Psoas muscle (tissue), 8 donors: ENCODE results near the gene C10orf71. TPM values are rescaled to one million over a fixed set of nuclear protein-coding genes. Genes with fewer than 3 reads are reported as not detected.

Experiments
- ATAC-seq, 4 donors: fragments of 200-7000 bp; cut with Tn5 transposase; one replicate each; pipeline ENCODE4 v1.9.1; 2020; ENCODE audit warnings: moderate library complexity in 3 of 4, mild to moderate bottlenecking in 2 of 4
- DNase-seq, 2 donors: peaks; one replicate each; pipeline ENCODE4 v3.0.0-alpha.2; 2020
- H3K27ac ChIP-seq: fragments of 200-600 bp; one replicate; pipeline ENCODE4 v1.8.0; 2022
- H3K27me3 ChIP-seq, 3 donors: fragments of 200-600 bp in 1 of 3; one replicate each; pipeline versions ENCODE4 v1.6.1 to v1.8.0; 2013 to 2022; ENCODE audit warnings: low read length in 2 of 3, mild to moderate bottlenecking in 2 of 3, moderate library complexity in 1 of 3; ENCODE audit not compliant: insufficient read depth in 3 of 3
- H3K36me3 ChIP-seq, 2 donors: fragments of 200-600 bp in 1 of 2; one replicate each; pipeline versions ENCODE4 v1.6.1 to v1.8.0; 2013 to 2022; ENCODE audit warnings: low read depth in 1 of 2, mild to moderate bottlenecking in 1 of 2, moderate library complexity in 1 of 2; ENCODE audit not compliant: insufficient read depth in 1 of 2
- H3K4me1 ChIP-seq: fragments of 200-600 bp; one replicate; pipeline ENCODE4 v1.8.0; 2022
- H3K4me3 ChIP-seq: fragments of 200-600 bp; one replicate; pipeline ENCODE4 v1.8.0; 2022; ENCODE audit warnings: mild to moderate bottlenecking
- H3K9me3 ChIP-seq: fragments of 200-600 bp; one replicate; pipeline ENCODE4 v1.8.0; 2022
- CTCF ChIP-seq: fragments of 200-600 bp; IDR thresholded peaks from one replicate; pipeline ENCODE4 v1.8.0; 2022; ENCODE audit warnings: antibody characterized with exemption
- WGBS, 3 donors: extraction: QIAGEN DNeasy Blood & Tissue Kit; methylation state at CpG; one replicate each; pipeline versions ENCODE4 v1.1.6 to v1.1.7; 2013; 5-methylcytosine and 5-hydroxymethylcytosine counted together
- intact Hi-C, 2 donors: fragments of 100-400 bp; cut with DNase I; formaldehyde crosslinking; loops; one replicate each; pipeline versions ENCODE4 v1.11.0 to v1.14.2; 2022
- polyA plus RNA-seq, 3 donors: library from polyadenylated mRNA; stranded (reverse); fragments of 200-250 nt; gene quantifications; one replicate each; pipeline ENCODE4 v1.2.3, GENCODE V29; 2013
- total RNA-seq, 4 donors: library from RNA; stranded (reverse); fragmentation: NEBNext Ultra II Directional in 2 of 4; extraction: Animal tissue kit (Norgen Biotek cat#: 25700) in 2 of 4; gene quantifications; one replicate each; pipeline versions ENCODE4 v1.2.1 to v1.2.4, GENCODE V29; 2021 to 2023
- donor health status: healthy with polysubstance abuse.
- donor health status: DM: no; HTN: no; CAD: no; lungs with moderate emphysema.
- donor health status: Bipolar disorder and iron deficiency.
- donor health status: healthy.
- donor health status: DM: yes; HTN: yes; CAD: no.
- donor health status: DM: no; HTN: no; CAD: no.
- donor health status: DM: no; HTN: no; CAD: no.
- donor health status: DM: yes; HTN: yes; CAD: no.

The C10orf71 gene
- total and polyA plus RNA-seq, 7 donors: 4.2 to 356 (median 83.8) TPM

GRCh38 chr10:49303711-49304110 lies 4.7 kb downstream of the C10orf71 start:
- WGBS, 3 donors: 64 to 91% (median 83%) methylated on average over 1 of the region's 1 CpG
- Histone ChIP-seq H3K4me1 (peaks cover 48% of the 10 kb centered on the region), H3K27ac (peak overlapping the region; percentile 99), H3K9me3 (no peaks in the 10 kb centered on the region), H3K36me3 (peaks cover 0 to 42% of the 10 kb centered on the region in 2 donors), H3K4me3 (peak overlapping the region; percentile 17), H3K27me3 (no peaks in the 10 kb centered on the region)
- ATAC-seq (no peak), DNase-seq (no peak)
- no peak for TF ChIP-seq CTCF
- intact Hi-C loops: loop anchor here (5.0 to 10.0 kb wide), 3 partner anchors 36 to 79 kb away; no protein-coding TSS in a partner anchor

- peak overlapping the region; percentile 17 for H3K4me3 ChIP-seq
- intact Hi-C loops: loop anchor here (5.0 to 10.0 kb wide), 3 partner anchors 37 to 79 kb away; no protein-coding TSS in a partner anchor
- ATAC-seq (no peak), DNase-seq (no peak)
- peak overlapping the region; percentile 99 for H3K27ac ChIP-seq
- H3K36me3 ChIP-seq: peaks cover 0 to 46% of the 10 kb centered on the region in 2 donors
- WGBS, 3 donors: 77 to 83% (median 83%) methylated on average over 5 of the region's 5 CpGs
- H3K4me1 ChIP-seq: peaks cover 48% of the 10 kb centered on the region
- H3K27me3 ChIP-seq: no peaks in the 10 kb centered on the region
- H3K9me3 ChIP-seq: no peaks in the 10 kb centered on the region
- no peak for TF ChIP-seq CTCF
Measured at GRCh38 chr10:49304137-49304536, 5.2 kb downstream of the C10orf71 start.

DNA sequence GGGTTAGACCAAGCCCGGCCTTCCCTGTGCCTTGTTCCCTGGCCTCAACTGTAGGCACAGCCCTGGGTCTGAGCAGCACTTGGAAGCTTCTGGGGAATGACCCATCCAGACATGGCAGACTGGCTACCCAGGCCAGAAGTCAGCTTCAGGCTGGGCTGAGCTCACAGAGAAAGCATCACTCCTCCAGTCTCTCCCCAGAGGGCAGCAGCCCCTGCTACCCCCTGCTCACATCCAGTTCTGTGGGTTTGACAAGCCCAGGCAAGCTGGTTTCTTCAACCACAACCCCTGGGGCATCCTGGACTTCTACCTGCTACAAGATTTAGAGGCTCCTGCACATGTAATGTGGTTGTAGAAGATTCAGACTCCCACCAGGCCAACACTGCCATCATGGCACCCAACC lies 9.0 kb downstream of the C10orf71 start:
- no peak for ATAC-seq
- intact Hi-C loops: loop anchor here in 1 of 2 donors (10.0 kb wide), 1 partner anchor 83 kb away; no protein-coding TSS in a partner anchor
- DNase-seq: no peak
- peaks cover 61% of the 10 kb centered on the region for H3K4me1 ChIP-seq
- no peak for TF ChIP-seq CTCF
- no peaks in the 10 kb centered on the region for H3K27me3 ChIP-seq
- 88 to 100% (median 100%) methylated on average over 1 of the region's 1 CpG for WGBS, 3 donors
- no peak overlapping the region for H3K27ac ChIP-seq
- H3K4me3 ChIP-seq: no peak overlapping the region
- H3K36me3 ChIP-seq: peaks cover 0 to 57% of the 10 kb centered on the region in 2 donors
- H3K9me3 ChIP-seq: no peaks in the 10 kb centered on the region

GRCh38 chr10:49308881-49309280 lies 9.9 kb downstream of the C10orf71 start:
- Histone ChIP-seq H3K4me1 (peaks cover 60% of the 10 kb centered on the region), H3K27me3 (no peaks in the 10 kb centered on the region), H3K9me3 (no peaks in the 10 kb centered on the region), H3K4me3 (no peak overlapping the region), H3K36me3 (peaks cover 0 to 49% of the 10 kb centered on the region in 2 donors), H3K27ac (peak overlapping the region; percentile 75)
- no peak for TF ChIP-seq CTCF
- DNase-seq (no peak), ATAC-seq (no peak)
- 62 to 69% (median 62%) methylated on average over 5 of the region's 5 CpGs for WGBS, 3 donors
- intact Hi-C loops: loop anchor here in 1 of 2 donors (10.0 kb wide), 1 partner anchor 84 kb away; no protein-coding TSS in a partner anchor
